Left renal cortex interstitium (tissue), 4 donors: ENCODE measurements around the gene MOGAT2. TPM values are rescaled to one million over a fixed set of nuclear protein-coding genes. Genes with fewer than 3 reads are reported as not detected.
"Not testable (repeated sequence)": the region's sequence is repeated elsewhere in the genome, so short reads cannot be mapped to it uniquely, and the experiment has no call there.

ENCODE experiments used
- DNase-seq, 4 donors: peaks; one replicate each; pipeline ENCODE4 v3.0.0-alpha.2; 2013; ENCODE audit warnings: low read depth in 4 of 4, low spot score in 2 of 4, missing footprints in 1 of 4
- polyA plus RNA-seq, 4 donors: library from polyadenylated mRNA; unstranded; fragments of 120-200 nt; gene quantifications; one replicate each; pipeline ENCODE4 v1.2.1, GENCODE V29; 2013; ENCODE audit not compliant: insufficient read length in 4 of 4

The MOGAT2 gene
- 1 to 10 TPM in 3 of 4 donors, under 1 TPM in 1; 0.60 to 1.6 (median 1.2) TPM for polyA plus RNA-seq

- DNase-seq: no peak
These were observed at the start of gene MOGAT2 for GRCh38 chr11:75717608-75718418. TSS of gene MOGAT2 (plus strand) at chr11:75717838. CDS start at chr11:75717889, 51 bp downstream.

DNA sequence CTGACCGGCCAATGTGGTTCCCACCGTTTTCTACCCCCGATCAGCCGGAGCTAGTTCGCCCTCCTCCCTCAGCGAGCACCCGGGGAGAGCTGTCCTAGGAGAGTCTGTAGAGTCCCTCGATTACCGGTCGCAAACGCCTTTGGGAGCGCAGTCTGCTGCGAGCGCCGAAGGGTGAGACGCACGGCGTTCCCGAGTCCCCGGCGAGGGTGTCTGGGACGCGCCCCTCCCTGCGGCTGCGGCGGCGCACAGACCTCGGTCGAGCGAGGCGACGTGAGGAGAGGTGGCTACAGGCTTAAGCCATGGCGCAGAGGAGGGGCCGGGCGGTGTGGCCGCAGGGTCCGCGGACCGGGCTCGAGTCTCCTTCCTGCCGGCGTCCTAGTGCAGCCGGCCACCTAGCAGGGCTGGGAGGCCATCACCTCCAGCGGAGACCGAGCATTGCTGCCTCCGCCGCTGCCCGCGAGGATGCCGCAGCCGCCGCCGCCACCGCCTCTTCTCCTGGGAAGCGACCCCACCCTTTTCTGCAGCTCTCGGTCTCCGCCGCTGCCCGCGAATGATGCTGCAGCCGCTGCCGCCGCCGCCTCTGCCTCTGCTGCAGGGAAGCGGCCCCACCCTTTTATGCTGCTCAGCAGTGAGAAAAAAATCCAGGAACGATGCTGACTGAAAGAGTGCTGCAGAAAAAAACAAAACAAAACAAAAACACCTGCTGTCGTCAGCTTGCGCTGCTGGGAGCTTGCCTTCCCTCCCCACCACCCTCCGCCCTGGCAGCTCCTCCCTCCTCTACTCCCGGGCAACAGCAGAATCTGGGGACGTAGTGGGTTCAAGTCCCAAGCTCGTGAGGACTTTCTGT, 49.0 kb upstream of the MOGAT2 start, which contains the start of gene MAP6:
Gene MAP6, minus strand, starts transcription at position 588 of the 847 bp plus-strand sequence. CDS start 669 bp downstream, outside the sequence.
- DNase-seq: peak in 2 of 4 donors; percentile 10 to 21

DNA sequence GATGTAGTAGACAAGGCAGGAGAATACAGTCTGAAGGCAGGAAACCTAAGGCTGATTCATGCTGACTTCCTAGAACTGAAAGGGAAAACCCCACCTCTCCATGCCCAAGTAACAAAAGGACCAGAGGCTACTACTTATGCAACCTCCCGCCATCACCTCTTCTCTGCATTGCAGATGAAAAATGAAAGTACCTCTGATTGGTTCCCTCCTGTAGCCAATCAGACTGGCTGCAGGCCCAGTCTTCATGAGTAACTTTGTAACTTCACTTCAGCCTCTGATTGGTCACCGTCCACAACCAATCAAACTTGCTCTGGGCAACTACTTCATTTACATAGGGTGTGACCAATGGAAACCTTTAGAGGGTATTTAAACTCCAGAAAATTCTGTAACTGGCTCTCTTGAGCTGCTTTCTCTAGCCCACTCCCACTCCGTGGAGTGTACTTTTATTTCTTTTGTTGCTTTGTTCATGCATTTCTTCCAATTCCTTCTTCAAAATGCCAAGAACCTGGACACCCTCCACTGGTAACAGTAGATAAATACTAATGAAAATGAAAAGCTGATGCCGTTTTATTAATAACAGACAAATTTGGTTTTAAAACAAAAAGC, 43.6 kb upstream of the MOGAT2 start:
- DNase-seq: no peak

- DNase-seq: no peak
These were observed 40.4 kb upstream of the MOGAT2 start for GRCh38 chr11:75677275-75677674.

GRCh38 chr11:75677909-75678308, 39.7 kb upstream of the MOGAT2 start:
- DNase-seq: no peak

- DNase-seq: no peak
These were observed 38.9 kb upstream of the MOGAT2 start for GRCh38 chr11:75678620-75679259.

DNA sequence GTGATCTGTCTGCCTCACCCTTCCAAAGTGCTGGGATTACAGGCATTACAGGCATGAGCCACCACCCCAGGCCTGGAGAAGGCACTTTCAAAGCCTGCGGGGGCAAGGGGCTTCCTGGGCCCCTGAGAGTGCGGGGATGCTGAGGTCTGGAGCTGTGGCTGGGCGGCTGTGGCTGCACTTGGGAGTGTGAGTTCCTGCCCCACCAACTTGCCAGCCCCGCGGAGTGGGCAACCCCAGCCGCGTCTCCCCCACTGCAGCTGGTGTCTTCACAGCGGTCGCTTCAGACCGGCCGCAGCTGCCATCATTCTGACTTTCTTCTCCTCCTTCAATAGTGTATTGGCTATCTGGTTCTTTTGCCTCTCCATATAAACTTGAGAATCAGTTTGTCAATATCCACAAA, 38.1 kb upstream of the MOGAT2 start:
- DNase-seq: no peak

DNA sequence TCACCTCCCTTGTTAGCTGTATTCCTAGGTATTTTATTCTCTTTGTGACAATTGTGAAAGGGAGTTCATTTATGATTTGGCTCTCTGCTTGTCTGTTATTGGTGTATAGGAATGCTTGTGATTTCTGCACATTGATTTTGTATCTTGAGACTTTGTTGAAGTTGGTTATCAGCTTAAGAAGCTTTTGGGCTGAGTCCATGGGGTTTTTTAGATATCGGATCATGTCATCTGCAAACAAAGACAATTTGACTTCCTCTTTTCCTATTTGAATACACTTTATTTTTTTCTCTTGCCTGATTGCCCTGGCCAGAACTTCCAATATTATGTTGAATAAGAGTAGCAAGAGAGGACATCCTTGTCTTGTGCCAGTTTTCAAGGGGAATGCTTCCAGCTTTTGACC, 33.8 kb upstream of the MOGAT2 start:
- DNase-seq: not testable (repeated sequence)

DNA sequence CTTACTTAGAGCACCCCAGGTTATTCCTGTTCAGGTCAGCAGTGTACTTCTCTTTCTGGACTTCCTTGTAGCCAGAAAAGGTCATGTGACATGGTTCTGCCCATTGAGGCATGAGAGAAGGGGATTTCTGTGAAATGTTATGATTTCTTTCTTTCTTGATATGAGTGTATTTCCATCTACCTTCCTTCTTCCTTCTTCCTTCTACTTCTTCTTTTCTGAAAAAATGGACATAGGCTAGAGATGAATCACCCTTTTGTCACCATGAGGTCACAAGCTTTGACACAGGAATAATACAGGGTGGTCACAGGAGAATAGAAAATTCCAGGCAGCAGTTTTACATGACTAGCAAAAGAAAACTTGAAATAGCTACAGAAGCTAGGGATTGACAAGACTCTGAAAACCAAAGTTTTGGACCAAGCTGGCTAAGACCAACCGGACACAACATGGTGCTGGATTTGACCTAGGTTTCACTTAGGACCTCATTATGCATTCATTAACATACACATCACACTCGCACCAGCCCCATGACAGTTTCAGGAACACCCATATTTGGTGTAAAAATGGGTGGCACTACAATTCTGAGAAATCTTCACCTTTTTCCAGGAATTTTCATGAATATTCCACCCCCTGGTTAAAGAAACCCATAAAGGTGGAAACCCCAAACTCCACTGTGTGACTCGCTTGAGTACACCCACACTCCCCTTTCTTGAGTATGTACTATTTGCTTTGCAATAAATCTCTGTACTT, 27.6 kb upstream of the MOGAT2 start:
- no peak for DNase-seq

- no peak for DNase-seq
These were observed 25.8 kb upstream of the MOGAT2 start for GRCh38 chr11:75691804-75692203.

- no peak for DNase-seq
These were observed 19.6 kb upstream of the MOGAT2 start for GRCh38 chr11:75697906-75698581.

DNA sequence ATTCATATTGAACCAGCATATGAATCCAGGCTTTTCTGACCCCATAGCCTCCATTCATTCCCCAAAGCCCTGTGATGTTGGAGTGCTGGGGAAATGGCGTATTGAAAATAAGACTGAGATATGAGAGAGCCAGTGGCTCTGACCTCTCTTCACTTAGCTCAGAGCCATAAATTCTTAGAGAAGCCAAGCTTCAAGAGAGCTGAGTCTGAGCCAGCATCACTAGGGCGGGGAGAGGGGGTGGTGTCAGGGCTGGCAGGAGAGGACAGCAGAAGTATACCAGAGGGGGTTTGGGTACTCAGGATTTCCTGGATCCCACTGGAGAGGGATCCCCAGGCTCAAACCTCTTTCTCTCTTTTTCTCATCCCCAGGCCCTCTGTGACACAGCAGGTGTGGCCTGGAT, 16.7 kb upstream of the MOGAT2 start:
- no peak for DNase-seq

GRCh38 chr11:75703695-75704237, 13.9 kb upstream of the MOGAT2 start:
- DNase-seq: no peak

DNA sequence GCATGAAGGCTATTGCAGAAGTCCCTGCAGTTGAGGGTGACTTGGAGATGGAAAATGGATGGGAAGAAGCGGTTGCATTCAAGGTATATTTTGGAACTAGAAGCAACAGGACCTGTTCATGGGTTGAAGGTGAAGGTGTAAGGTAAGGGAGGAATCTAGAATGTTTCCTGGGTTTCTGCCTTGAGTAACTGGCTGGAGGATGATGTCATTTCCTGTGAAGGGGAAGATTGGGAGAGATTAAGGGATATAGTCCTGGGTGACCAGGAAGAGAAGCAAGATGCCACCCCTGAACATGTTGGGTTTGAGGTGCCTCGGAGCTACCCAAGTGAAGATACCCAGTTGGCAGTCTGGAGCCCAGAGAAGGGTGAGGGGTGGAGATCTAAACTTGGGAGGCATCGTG, 12.1 kb upstream of the MOGAT2 start:
- no peak for DNase-seq

DNA sequence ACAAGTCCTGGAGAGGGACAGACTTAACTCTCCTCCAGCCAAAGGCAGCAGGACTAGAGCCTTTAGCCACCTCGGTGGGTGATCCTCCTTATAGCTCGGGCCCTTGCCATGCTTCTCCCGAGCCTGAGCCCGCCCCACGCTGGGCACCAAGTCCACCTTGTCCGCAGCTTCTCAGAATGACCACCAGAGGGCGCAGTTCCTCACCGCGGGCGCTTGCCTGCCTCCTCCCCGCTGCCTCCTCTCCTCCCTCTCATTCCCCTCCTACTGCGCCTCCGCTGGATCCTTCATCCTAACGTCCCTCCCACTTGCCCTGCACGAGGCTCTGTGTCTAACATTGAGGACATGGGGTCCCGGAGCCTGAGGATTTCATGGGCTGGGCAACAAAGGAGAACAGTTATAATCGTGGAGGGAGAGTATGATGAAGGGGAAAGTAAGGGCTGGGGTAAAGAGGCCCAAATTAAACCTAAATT, 11.3 kb upstream of the MOGAT2 start:
- peak in 3 of 4 donors; percentile 26 to 57 (median 44) for DNase-seq

DNA sequence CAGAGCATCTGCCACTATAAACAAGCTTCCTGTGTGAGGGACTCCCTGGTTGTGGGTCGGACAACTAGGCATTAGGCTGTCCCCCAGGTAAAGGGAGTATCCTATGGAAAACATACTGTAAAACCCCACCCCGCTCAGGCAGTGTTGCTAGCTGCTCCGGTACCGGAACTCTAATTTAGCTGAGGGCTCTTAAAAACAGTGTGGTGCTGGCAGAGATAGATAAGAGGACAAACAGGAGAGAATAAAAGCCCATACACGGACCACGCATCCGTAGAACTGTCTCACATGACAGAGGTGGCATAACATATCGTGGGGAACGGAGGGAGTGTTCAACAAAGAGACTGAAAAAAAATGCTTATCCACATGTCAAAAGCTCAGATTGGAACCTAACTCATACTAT, 3.4 kb upstream of the MOGAT2 start:
- DNase-seq: no peak

DNA sequence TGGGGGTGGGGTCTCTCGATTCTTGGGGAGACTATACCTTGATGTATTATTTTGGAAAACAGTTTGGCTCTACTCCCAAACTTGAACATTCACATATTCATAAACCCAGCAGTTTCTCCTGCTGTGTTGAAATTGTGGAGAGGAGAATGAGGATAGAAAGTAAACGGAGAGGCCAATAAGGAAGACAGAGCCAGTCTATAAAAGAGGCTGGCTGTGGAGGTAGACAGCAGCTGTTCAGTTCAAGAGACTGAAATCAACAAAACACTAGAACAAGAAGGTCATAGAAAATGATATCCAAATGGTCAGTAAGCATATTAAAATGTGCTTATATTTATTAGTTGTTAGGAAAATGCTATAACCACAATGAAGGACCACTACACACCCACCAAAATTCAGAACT, 1.9 kb upstream of the MOGAT2 start:
- DNase-seq: no peak

DNA sequence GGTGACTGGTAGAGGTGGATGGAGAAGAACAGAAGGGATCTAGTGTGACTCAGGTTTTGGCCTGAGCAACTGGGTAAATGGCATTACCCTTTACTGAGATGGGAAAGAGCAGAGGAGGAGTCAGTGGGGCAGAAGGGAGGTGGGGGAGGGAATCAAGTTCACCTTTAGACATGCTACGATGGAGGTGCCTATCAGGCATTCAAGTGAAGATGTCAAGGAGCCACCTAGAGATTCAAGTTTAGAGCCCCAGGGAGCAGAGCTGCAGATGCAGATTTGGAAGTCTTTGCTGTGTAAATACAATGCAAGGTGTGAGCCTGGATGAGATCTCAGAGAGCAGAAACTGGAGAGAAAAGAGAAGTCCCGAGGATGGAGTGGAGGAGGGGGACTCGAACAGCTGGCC, 979 bp upstream of the MOGAT2 start:
- no peak for DNase-seq
